K562 (cell line): Measurements from ENCODE around the gene MAPKAPK2. TPM values are rescaled to one million over a fixed set of nuclear protein-coding genes. Genes with fewer than 3 reads are reported as not detected.

Experiments used
- CXXC5 ChIP-seq: fragments of 250-450 bp; sonication (Bioruptor Pico); IDR thresholded peaks from 2 replicates; pipeline ENCODE4 v1.8.0; 2022; ENCODE audit warnings: inconsistent platforms, mild to moderate bottlenecking, moderate library complexity
- ETV5 ChIP-seq: sonication (generic); formaldehyde crosslinking; IDR thresholded peaks from 2 replicates; pipeline ENCODE4 v1.4.0; 2020; ENCODE audit warnings: low read depth, mild to moderate bottlenecking, missing genetic modification reagents
- KLF10 ChIP-seq: fragments of 250-450 bp; sonication (Bioruptor Pico); IDR thresholded peaks from 2 replicates; pipeline ENCODE4 v1.6.1; 2021; ENCODE audit warnings: matching md5 sums
- REST ChIP-seq, 2 experiments: fragments of 450-650 bp; formaldehyde crosslinking in 1 of 2; IDR thresholded peaks; 2 replicates each; pipeline versions ENCODE4 v1.4.0 to v1.6.1; 2014 to 2020; ENCODE audit warnings: mild to moderate bottlenecking in 2 of 2, borderline replicate concordance in 1 of 2, low read depth in 1 of 2
- STAG1 ChIP-seq: sonication (generic); formaldehyde crosslinking; IDR thresholded peaks from 2 replicates; pipeline ENCODE4 v1.5.0; 2020; ENCODE audit warnings: missing genetic modification reagents, borderline replicate concordance
- TOE1 ChIP-seq, 2 experiments: fragments of 450-650 bp in 1 of 2; sonication (generic) in 1 of 2; formaldehyde crosslinking in 1 of 2; IDR thresholded peaks; 2 replicates each; pipeline versions ENCODE4 v1.7.1 to v1.8.0; 2016 to 2022; ENCODE audit warnings: borderline replicate concordance in 2 of 2, mild to moderate bottlenecking in 2 of 2, antibody characterized with exemption in 1 of 2, inconsistent platforms in 1 of 2, low read depth in 1 of 2, missing genetic modification reagents in 1 of 2, moderate library complexity in 1 of 2
- YY1 ChIP-seq, 3 experiments: IDR thresholded peaks; 2 replicates each; pipeline ENCODE4 v1.6.1; 2011; ENCODE audit warnings: low read length in 2 of 3, mild to moderate bottlenecking in 2 of 3, moderate library complexity in 2 of 3, borderline replicate concordance in 1 of 3, control low read depth in 1 of 3, low read depth in 1 of 3; ENCODE audit not compliant: insufficient read depth in 3 of 3, insufficient replicate concordance in 2 of 3, control insufficient read depth in 1 of 3, insufficient read length in 1 of 3; ENCODE audit errors: extremely low read depth in 1 of 3
- ZFPM2 ChIP-seq: fragments of 250-450 bp; sonication (Bioruptor Pico); IDR thresholded peaks from 2 replicates; pipeline ENCODE4 v1.5.1; 2022; ENCODE audit warnings: mild to moderate bottlenecking
- polyA plus RNA-seq, 8 experiments: library from polyadenylated mRNA; depleted of rRNA in 4 of 8; stranded (reverse) in 5 of 8; unstranded in 3 of 8; fragments of >200 nt; fragmentation: Nextera tagmentation in 2 of 8; fragmentation: Illumina TruSeq in 1 of 8; extraction: Ambion mirVana in 2 of 8; extraction: Trizol in 1 of 8; gene quantifications; 2 replicates each; pipeline versions ENCODE4 v1.2.1 to v1.2.3, GENCODE V29; 2011 to 2014; ENCODE audit warnings: inconsistent platforms in 1 of 8, missing spikeins in 1 of 8
- total RNA-seq, 7 experiments: library from RNA; depleted of rRNA in 6 of 7; stranded (reverse); fragments of >200 nt in 6 of 7; fragmentation: Illumina TruSeq in 2 of 7; extraction: Trizol in 2 of 7; gene quantifications; 2 replicates each; pipeline versions ENCODE4 v1.2.1 to v1.2.3, GENCODE V29; 2011 to 2021; ENCODE audit warnings: low replicate concordance in 1 of 7
- TF ChIP-seq, protein P1 (sequence below): fragments of 450-650 bp; formaldehyde crosslinking; IDR thresholded peaks from 2 replicates; pipeline ENCODE4 v1.4.0; 2020; ENCODE audit warnings: mild to moderate bottlenecking, moderate library complexity
- TF ChIP-seq, protein P2 (sequence below): sonication (generic); formaldehyde crosslinking; IDR thresholded peaks from 2 replicates; pipeline ENCODE4 v1.8.0; 2023; ENCODE audit warnings: mild to moderate bottlenecking, missing genetic modification reagents

Gene MAPKAPK2
- total and polyA plus RNA-seq, 9 of the 15 experiments (the other 6 are each of a cell fraction or from before 2014, with no cell fraction given): 0.63 to 94.2 (median 52.1) TPM

DNA sequence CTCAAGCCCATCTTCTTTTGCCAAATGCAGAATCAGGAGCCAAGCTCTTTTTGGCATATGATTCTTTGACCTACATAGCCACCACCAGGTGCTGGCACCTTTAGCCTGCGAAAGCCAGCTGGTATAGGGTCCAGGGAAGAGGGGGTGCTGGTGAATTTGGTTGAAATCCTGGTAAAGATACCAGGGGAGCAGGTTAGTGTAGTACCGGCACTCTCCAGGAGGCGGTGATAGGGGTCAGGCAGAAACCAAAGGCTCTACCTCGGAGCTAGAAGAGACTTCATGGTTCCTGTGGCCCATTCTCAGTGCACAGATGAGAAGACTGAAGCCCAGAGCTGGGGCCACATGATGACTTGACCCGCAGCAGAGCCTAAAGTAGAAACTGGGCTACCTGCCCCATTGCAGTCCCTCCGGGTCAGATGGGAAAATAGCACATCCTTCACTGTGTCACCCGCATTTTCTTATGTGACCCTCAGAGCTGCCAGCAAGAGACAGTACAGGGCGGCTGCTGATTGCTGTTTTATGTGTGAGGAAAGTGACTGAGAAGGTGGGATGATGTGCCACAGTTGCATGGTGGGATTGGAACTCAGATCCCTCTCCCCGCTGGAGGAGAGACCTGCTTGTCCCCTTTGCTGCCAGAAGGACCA lies 49.9 kb downstream of the MAPKAPK2 start (continued):
- TF ChIP-seq REST (IDR thresholded peaks at IDR 0.05; ENCODE audit: borderline replicate concordance) (peak; percentile 75), REST (CRISPR knock-in tag; IDR thresholded peaks at IDR 0.05; ENCODE audit: low read depth) (no peak), ETV5 (CRISPR knock-in tag) (no peak; the same call in 1 of the 2 replicates), KLF10 (CRISPR knock-in tag) (no peak), CXXC5 (no peak), TOE1 (IDR thresholded peaks at IDR 0.05; ENCODE audit: borderline replicate concordance) (no peak), TOE1 (CRISPR knock-in tag; IDR thresholded peaks at IDR 0.05; ENCODE audit: borderline replicate concordance, low read depth) (peak; percentile 76; the same call in 1 of the 2 replicates), STAG1 (peak; percentile 73; the same call in 1 of the 2 replicates), ZFPM2 (CRISPR knock-in tag) (no peak), YY1 (IDR thresholded peaks at IDR 0.05; ENCODE audit: borderline replicate concordance in 1 of 3, control insufficient read depth in 1 of 3, extremely low read depth in 1 of 3, insufficient read depth in 3 of 3, insufficient read length in 1 of 3, insufficient replicate concordance in 2 of 3, low read depth in 1 of 3, low read length in 2 of 3) (no peak)
- TF ChIP-seq, protein P1, sequence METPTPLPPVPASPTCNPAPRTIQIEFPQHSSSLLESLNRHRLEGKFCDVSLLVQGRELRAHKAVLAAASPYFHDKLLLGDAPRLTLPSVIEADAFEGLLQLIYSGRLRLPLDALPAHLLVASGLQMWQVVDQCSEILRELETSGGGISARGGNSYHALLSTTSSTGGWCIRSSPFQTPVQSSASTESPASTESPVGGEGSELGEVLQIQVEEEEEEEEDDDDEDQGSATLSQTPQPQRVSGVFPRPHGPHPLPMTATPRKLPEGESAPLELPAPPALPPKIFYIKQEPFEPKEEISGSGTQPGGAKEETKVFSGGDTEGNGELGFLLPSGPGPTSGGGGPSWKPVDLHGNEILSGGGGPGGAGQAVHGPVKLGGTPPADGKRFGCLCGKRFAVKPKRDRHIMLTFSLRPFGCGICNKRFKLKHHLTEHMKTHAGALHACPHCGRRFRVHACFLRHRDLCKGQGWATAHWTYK (CRISPR knock-in tag): peak; percentile 60; the same call in 1 of the 2 replicates
- TF ChIP-seq, protein P2, sequence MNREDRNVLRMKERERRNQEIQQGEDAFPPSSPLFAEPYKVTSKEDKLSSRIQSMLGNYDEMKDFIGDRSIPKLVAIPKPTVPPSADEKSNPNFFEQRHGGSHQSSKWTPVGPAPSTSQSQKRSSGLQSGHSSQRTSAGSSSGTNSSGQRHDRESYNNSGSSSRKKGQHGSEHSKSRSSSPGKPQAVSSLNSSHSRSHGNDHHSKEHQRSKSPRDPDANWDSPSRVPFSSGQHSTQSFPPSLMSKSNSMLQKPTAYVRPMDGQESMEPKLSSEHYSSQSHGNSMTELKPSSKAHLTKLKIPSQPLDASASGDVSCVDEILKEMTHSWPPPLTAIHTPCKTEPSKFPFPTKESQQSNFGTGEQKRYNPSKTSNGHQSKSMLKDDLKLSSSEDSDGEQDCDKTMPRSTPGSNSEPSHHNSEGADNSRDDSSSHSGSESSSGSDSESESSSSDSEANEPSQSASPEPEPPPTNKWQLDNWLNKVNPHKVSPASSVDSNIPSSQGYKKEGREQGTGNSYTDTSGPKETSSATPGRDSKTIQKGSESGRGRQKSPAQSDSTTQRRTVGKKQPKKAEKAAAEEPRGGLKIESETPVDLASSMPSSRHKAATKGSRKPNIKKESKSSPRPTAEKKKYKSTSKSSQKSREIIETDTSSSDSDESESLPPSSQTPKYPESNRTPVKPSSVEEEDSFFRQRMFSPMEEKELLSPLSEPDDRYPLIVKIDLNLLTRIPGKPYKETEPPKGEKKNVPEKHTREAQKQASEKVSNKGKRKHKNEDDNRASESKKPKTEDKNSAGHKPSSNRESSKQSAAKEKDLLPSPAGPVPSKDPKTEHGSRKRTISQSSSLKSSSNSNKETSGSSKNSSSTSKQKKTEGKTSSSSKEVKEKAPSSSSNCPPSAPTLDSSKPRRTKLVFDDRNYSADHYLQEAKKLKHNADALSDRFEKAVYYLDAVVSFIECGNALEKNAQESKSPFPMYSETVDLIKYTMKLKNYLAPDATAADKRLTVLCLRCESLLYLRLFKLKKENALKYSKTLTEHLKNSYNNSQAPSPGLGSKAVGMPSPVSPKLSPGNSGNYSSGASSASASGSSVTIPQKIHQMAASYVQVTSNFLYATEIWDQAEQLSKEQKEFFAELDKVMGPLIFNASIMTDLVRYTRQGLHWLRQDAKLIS (CRISPR knock-in tag): 0 out of 2 replicates have a peak, but pooled peaks have one; percentile 4
